ENCODE data around the gene CSAG3. TPM values are rescaled to one million over a fixed set of nuclear protein-coding genes. Genes with fewer than 3 reads are reported as not detected.
"Not testable (repeated sequence)": the region's sequence is repeated elsewhere in the genome, so short reads cannot be mapped to it uniquely, and the experiment has no call there.

CSAG3 gene
- total RNA-seq, 3 donors from 2014 or later, result not detected

- not testable (repeated sequence) for H3K9me3 Mint-ChIP-seq; ATAC-seq; H3K4me3 Mint-ChIP-seq; H3K27me3 Mint-ChIP-seq (ENCODE audit: low read depth); DNase-seq; H3K4me1 Mint-ChIP-seq (ENCODE audit: low read depth); H3K36me3 Mint-ChIP-seq (ENCODE audit: insufficient read depth)
Measured at GRCh38 chrX:152761582-152761981, 2.6 kb downstream of the CSAG3 start.

GRCh38 chrX:152766562-152766961 lies 7.5 kb downstream of the CSAG3 start:
- not testable (repeated sequence) for H3K4me1 Mint-ChIP-seq (ENCODE audit: low read depth); H3K36me3 Mint-ChIP-seq (ENCODE audit: insufficient read depth); H3K4me3 Mint-ChIP-seq; ATAC-seq; DNase-seq; H3K9me3 Mint-ChIP-seq; H3K27me3 Mint-ChIP-seq (ENCODE audit: low read depth)

GRCh38 chrX:152769549-152770289 lies 10.7 kb downstream of the CSAG3 start, which contains the start of gene MAGEA6:
Gene MAGEA6, minus strand, starts transcription at chrX:152769689. Its CDS starts 2,039 bp downstream, at chrX:152767650.
- not testable (repeated sequence) for H3K36me3 Mint-ChIP-seq (ENCODE audit: insufficient read depth); H3K4me3 Mint-ChIP-seq; H3K4me1 Mint-ChIP-seq (ENCODE audit: low read depth); DNase-seq; H3K27me3 Mint-ChIP-seq (ENCODE audit: low read depth); ATAC-seq; H3K9me3 Mint-ChIP-seq

GRCh38 chrX:152787062-152787461 lies 28.0 kb downstream of the CSAG3 start:
- DNase-seq; H3K4me3 Mint-ChIP-seq; H3K4me1 Mint-ChIP-seq (ENCODE audit: low read depth); H3K27me3 Mint-ChIP-seq (ENCODE audit: low read depth); H3K36me3 Mint-ChIP-seq (ENCODE audit: insufficient read depth); H3K9me3 Mint-ChIP-seq: not testable (repeated sequence)
- ATAC-seq, result peak; percentile 30 to 58

GRCh38 chrX:152798945-152799344 lies 39.9 kb downstream of the CSAG3 start:
- DNase-seq (no peak), ATAC-seq (no peak)
- no peaks in the 10 kb centered on the region for H3K36me3 Mint-ChIP-seq (ENCODE audit: insufficient read depth)
- H3K4me1 Mint-ChIP-seq (ENCODE audit: low read depth), result no peaks in the 10 kb centered on the region
- H3K27me3 Mint-ChIP-seq (ENCODE audit: low read depth), result peaks cover 7% of the 10 kb centered on the region
- no peak overlapping the region for H3K4me3 Mint-ChIP-seq
- no peaks in the 10 kb centered on the region for H3K9me3 Mint-ChIP-seq

- no peaks in the 10 kb centered on the region for H3K36me3 Mint-ChIP-seq (ENCODE audit: insufficient read depth)
- H3K4me1 Mint-ChIP-seq (ENCODE audit: low read depth), result no peaks in the 10 kb centered on the region
- H3K27me3 Mint-ChIP-seq (ENCODE audit: low read depth), result peaks cover 14% of the 10 kb centered on the region
- no peak for ATAC-seq
- H3K9me3 Mint-ChIP-seq, result no peaks in the 10 kb centered on the region
- H3K4me3 Mint-ChIP-seq, result no peak overlapping the region
- DNase-seq, result no peak
Measured at GRCh38 chrX:152806035-152806434, 47.0 kb downstream of the CSAG3 start.

Other genes starting within 250 kb of the CSAG3 start
- gene GABRQ, start 121.3 kb upstream of the CSAG3 start, total RNA-seq, result not detected
- gene MAGEA3, start 60.4 kb upstream of the CSAG3 start, total RNA-seq, result under 1 TPM in 1 of 3 donors, not detected in 2; 0.16 TPM
- not detected for gene CSAG2, start 49.9 kb upstream of the CSAG3 start, total RNA-seq
- not detected for gene MAGEA2B, start 44.6 kb upstream of the CSAG3 start, total RNA-seq
- gene CSAG1, start 25.5 kb upstream of the CSAG3 start, total RNA-seq, result not detected
- not detected for gene MAGEA12, start 25.5 kb upstream of the CSAG3 start, total RNA-seq
- gene MAGEA2, start 5.4 kb upstream of the CSAG3 start, total RNA-seq, result not detected
- gene MAGEA6, start 10.5 kb downstream of the CSAG3 start, total RNA-seq, result not detected
- gene CETN2, start 71.5 kb downstream of the CSAG3 start, total RNA-seq, result 1 to 10 TPM; 8.6 to 9.8 (median 9.6) TPM
- gene NSDHL, start 71.8 kb downstream of the CSAG3 start, total RNA-seq, result 10 to 100 TPM; 18.3 to 21.4 (median 18.7) TPM
- under 1 TPM; 0.53 to 0.68 (median 0.61) TPM for gene ZNF185, start 138.8 kb downstream of the CSAG3 start, total RNA-seq
- gene PNMA5, start 234.9 kb downstream of the CSAG3 start, total RNA-seq, result not detected

All from activated T-cell treated with anti-CD3 and anti-CD28 coated beads, Interleukin-2, amount 50 U/mL, for 4 hours (primary cell).